WTC11 (cell line): ENCODE measurements around the gene TSPAN4. TPM values are rescaled to one million over a fixed set of nuclear protein-coding genes. Genes with fewer than 3 reads are reported as not detected.

Source experiments
- ATAC-seq: fragments of 200-7000 bp; cut with Tn5 transposase; 2 replicates; pipeline ENCODE4 v1.10.0; 2021; ENCODE audit warnings: mild to moderate bottlenecking, moderate library complexity
- CTCF ChIA-PET: fragments of 300-600 bp; sonication (Branson Sonifier 250); formaldehyde crosslinking; loops from one replicate; lab custom pipeline; 2021; ENCODE audit warnings: antibody characterized with exemption; lab: Charles Lee
- POLR2A ChIA-PET: fragments of 350-600 bp; sonication (Branson Sonifier 250); formaldehyde crosslinking; loops from one replicate; lab custom pipeline; 2021; ENCODE audit warnings: antibody characterized with exemption; lab: Charles Lee
- DNase-seq: peaks from one replicate; pipeline ENCODE4 v3.0.0; 2021; ENCODE audit warnings: low spot score
- H3K27ac Mint-ChIP-seq: 2 replicates; pipeline ENCODE4 v1.8.0; 2021; ENCODE audit warnings: mixed read lengths
- H3K27me3 Mint-ChIP-seq: 2 replicates; pipeline ENCODE4 v1.8.0; 2021; ENCODE audit warnings: low read depth, mild to moderate bottlenecking, moderate library complexity, mixed read lengths
- H3K36me3 Mint-ChIP-seq: 2 replicates; pipeline ENCODE4 v1.8.0; 2021; ENCODE audit warnings: mixed read lengths
- H3K4me1 Mint-ChIP-seq: 2 replicates; pipeline ENCODE4 v1.8.0; 2022; ENCODE audit warnings: mixed read lengths
- H3K4me3 Mint-ChIP-seq: 2 replicates; pipeline ENCODE4 v1.8.0; 2021; ENCODE audit warnings: mild to moderate bottlenecking, moderate library complexity, mixed read lengths
- H3K9me3 Mint-ChIP-seq: 2 replicates; pipeline ENCODE4 v1.8.0; 2021; ENCODE audit warnings: mixed read lengths
- CTCF ChIP-seq: fragments of 200-600 bp; IDR thresholded peaks from 2 replicates; pipeline ENCODE4 v1.8.0; 2022; ENCODE audit warnings: antibody characterized with exemption
- ERG ChIP-seq: fragments of 250-450 bp; sonication (Bioruptor Pico); IDR thresholded peaks from 2 replicates; pipeline ENCODE4 v1.8.0; 2021; ENCODE audit warnings: mild to moderate bottlenecking
- ESRRA ChIP-seq: sonication (generic); formaldehyde crosslinking; IDR thresholded peaks from 2 replicates; pipeline ENCODE4 v1.8.1; 2022; ENCODE audit warnings: mild to moderate bottlenecking, missing genetic modification reagents, borderline replicate concordance
- FOXK1 ChIP-seq: sonication (generic); formaldehyde crosslinking; IDR thresholded peaks from 2 replicates; pipeline ENCODE4 v1.8.0; 2022; ENCODE audit warnings: mild to moderate bottlenecking, moderate library complexity, missing genetic modification reagents
- HMGA2 ChIP-seq: fragments of 250-450 bp; sonication (Bioruptor Pico); IDR thresholded peaks from 2 replicates; pipeline ENCODE4 v1.4.0; 2021; ENCODE audit warnings: mild to moderate bottlenecking, moderate library complexity
- HMGXB4 ChIP-seq: sonication (generic); formaldehyde crosslinking; IDR thresholded peaks from 2 replicates; pipeline ENCODE4 v1.8.1; 2023; ENCODE audit warnings: mild to moderate bottlenecking, moderate library complexity, missing genetic modification reagents
- IRF1 ChIP-seq: sonication (generic); formaldehyde crosslinking; IDR thresholded peaks from 2 replicates; pipeline ENCODE4 v1.8.0; 2023; ENCODE audit warnings: missing genetic modification reagents
- JAZF1 ChIP-seq: fragments of 250-450 bp; sonication (Bioruptor Pico); IDR thresholded peaks from 2 replicates; pipeline ENCODE4 v1.9.0; 2021; ENCODE audit warnings: moderate library complexity, mild to moderate bottlenecking, inconsistent platforms
- MAX ChIP-seq: sonication (generic); formaldehyde crosslinking; IDR thresholded peaks from 2 replicates; pipeline ENCODE4 v1.8.0; 2022; ENCODE audit warnings: mild to moderate bottlenecking, missing genetic modification reagents
- NFYB ChIP-seq: sonication (generic); formaldehyde crosslinking; conservative IDR thresholded peaks from 2 replicates; pipeline ENCODE4 v1.8.0; 2022; ENCODE audit warnings: low read depth, missing genetic modification reagents
- NR1H2 ChIP-seq: sonication (generic); formaldehyde crosslinking; IDR thresholded peaks from 2 replicates; pipeline ENCODE4 v1.9.0; 2021; ENCODE audit warnings: mild to moderate bottlenecking, moderate library complexity, missing genetic modification reagents
- NR2C2 ChIP-seq: sonication (generic); formaldehyde crosslinking; IDR thresholded peaks from 2 replicates; pipeline ENCODE4 v1.8.0; 2022; ENCODE audit warnings: mild to moderate bottlenecking, missing genetic modification reagents
- PREB ChIP-seq: sonication (generic); formaldehyde crosslinking; IDR thresholded peaks from 2 replicates; pipeline ENCODE4 v1.8.1; 2022; ENCODE audit warnings: mild to moderate bottlenecking, missing genetic modification reagents, moderate library complexity, borderline replicate concordance
- RORB ChIP-seq: fragments of 250-450 bp; sonication (Bioruptor Pico); IDR thresholded peaks from 2 replicates; pipeline ENCODE4 v1.9.0; 2021; ENCODE audit warnings: mild to moderate bottlenecking
- SMAD4 ChIP-seq: sonication (generic); formaldehyde crosslinking; IDR thresholded peaks from 2 replicates; pipeline ENCODE4 v1.8.0; 2022; ENCODE audit warnings: mild to moderate bottlenecking, missing genetic modification reagents
- SP1 ChIP-seq: sonication (generic); formaldehyde crosslinking; conservative IDR thresholded peaks from 2 replicates; pipeline ENCODE4 v1.8.1; 2022; ENCODE audit warnings: missing genetic modification reagents
- USF1 ChIP-seq: sonication (generic); formaldehyde crosslinking; IDR thresholded peaks from 2 replicates; pipeline ENCODE4 v1.8.0; 2022; ENCODE audit warnings: mild to moderate bottlenecking, missing genetic modification reagents
- ZMAT4 ChIP-seq: fragments of 250-450 bp; sonication (Bioruptor Pico); IDR thresholded peaks from 2 replicates; pipeline ENCODE4 v1.9.0; 2021; ENCODE audit warnings: mild to moderate bottlenecking
- ZNF138 ChIP-seq: sonication (generic); formaldehyde crosslinking; conservative IDR thresholded peaks from 2 replicates; pipeline ENCODE4 v1.8.1; 2022; ENCODE audit warnings: mild to moderate bottlenecking, moderate library complexity, missing genetic modification reagents
- ZNF219 ChIP-seq: sonication (generic); formaldehyde crosslinking; IDR thresholded peaks from 2 replicates; pipeline ENCODE4 v1.8.0; 2023; ENCODE audit warnings: missing genetic modification reagents, mild to moderate bottlenecking, borderline replicate concordance
- ZNF416 ChIP-seq: fragments of 250-450 bp; sonication (Bioruptor Pico); IDR thresholded peaks from 2 replicates; pipeline ENCODE4 v1.9.0; 2021; ENCODE audit warnings: mild to moderate bottlenecking, inconsistent platforms
- ZNF425 ChIP-seq: fragments of 250-450 bp; sonication (Bioruptor Pico); conservative IDR thresholded peaks from 2 replicates; pipeline ENCODE4 v1.9.0; 2021; ENCODE audit warnings: mild to moderate bottlenecking
- ZNF532 ChIP-seq: fragments of 250-450 bp; sonication (Bioruptor Pico); IDR thresholded peaks from 2 replicates; pipeline ENCODE4 v1.9.0; 2021; ENCODE audit warnings: mild to moderate bottlenecking, borderline replicate concordance
- total RNA-seq: library from RNA; stranded (reverse); gene quantifications from 3 replicates; pipeline ENCODE4 v1.2.3, GENCODE V29; 2021

Gene TSPAN4
- total RNA-seq, 1 experiment from 2014 or later: 94.3 TPM

- no peak for TF ChIP-seq ZNF138
- no peak for TF ChIP-seq RORB
- TF ChIP-seq ZNF416 (CRISPR knock-in tag): no peak
- no peak for TF ChIP-seq IRF1 (CRISPR knock-in tag)
- TF ChIP-seq JAZF1 (CRISPR knock-in tag): no peak
- no peak for TF ChIP-seq FOXK1 (CRISPR knock-in tag)
- TF ChIP-seq NFYB (CRISPR knock-in tag): no peak
- TF ChIP-seq ESRRA: no peak
- no peak for TF ChIP-seq NR2C2 (CRISPR knock-in tag)
Measured at GRCh38 chr11:870418-870817, 27.8 kb downstream of the TSPAN4 start (continued).

- H3K9me3 Mint-ChIP-seq: no peaks in the 10 kb centered on the region
- CTCF ChIA-PET: interaction anchor here (1.0 kb wide), 1 partner anchor 27 kb away, joined by 4 read pairs; no protein-coding TSS in a partner anchor
- TF ChIP-seq ZNF532 (CRISPR knock-in tag): no peak
- no peak for TF ChIP-seq HMGXB4 (CRISPR knock-in tag)
- no peak for TF ChIP-seq SP1 (CRISPR knock-in tag)
- TF ChIP-seq NR1H2 (CRISPR knock-in tag): no peak
- TF ChIP-seq USF1 (CRISPR knock-in tag): no peak
- TF ChIP-seq MAX (CRISPR knock-in tag): no peak
- no peak for TF ChIP-seq PREB (CRISPR knock-in tag)
- TF ChIP-seq ZNF425 (CRISPR knock-in tag): no peak
- no peak for TF ChIP-seq SMAD4
- no peak for TF ChIP-seq CTCF
- TF ChIP-seq ERG: no peak
- TF ChIP-seq ZNF219: no peak
- no peak for TF ChIP-seq HMGA2 (CRISPR knock-in tag)
- no peak for TF ChIP-seq ZMAT4
Measured at GRCh38 chr11:871472-871871, 28.8 kb downstream of the TSPAN4 start.

More at GRCh38 chr11:871472-871871, 28.8 kb downstream of the TSPAN4 start:
- no peaks in the 10 kb centered on the region for H3K4me1 Mint-ChIP-seq
- POLR2A ChIA-PET: interaction anchor here (1.7 to 2.4 kb wide), 2 partner anchors 9 to 27 kb away, joined by 4 to 8 read pairs; no protein-coding TSS in a partner anchor
- DNase-seq (no peak), ATAC-seq (no peak)
- H3K36me3 Mint-ChIP-seq: peaks cover 18% of the 10 kb centered on the region
- no peak overlapping the region for H3K27ac Mint-ChIP-seq
- H3K27me3 Mint-ChIP-seq: peaks cover 3% of the 10 kb centered on the region
- H3K4me3 Mint-ChIP-seq: no peak overlapping the region
